ENCODE results near the gene ANKS1A.
A peak's percentile ranks its signal among the peaks of the same experiment; 100 is the strongest.
"Not testable (repeated sequence)": the region's sequence is repeated elsewhere in the genome, so short reads cannot be mapped to it uniquely, and the experiment has no call there.

ANKS1A gene

GRCh38 chr6:34888874-34889555, at the start of gene ANKS1A:
TSS of gene ANKS1A (plus strand) at chr6:34889255. CDS start at chr6:34889403, 148 bp downstream.
- DNase-seq = peak; percentile 79 to 98 (median 89)
- intact Hi-C loops (cut with DNase I) = loop anchor here (5.0 to 10.0 kb wide), 2 partner anchors 132 to 256 kb away; partner anchors contain the start of genes SNRPC and TCP11

- intact Hi-C loops (cut with DNase I) = no loop called here
- no peak for DNase-seq
These were observed 49.2 kb upstream of the ANKS1A start for GRCh38 chr6:34839666-34840352.

DNA sequence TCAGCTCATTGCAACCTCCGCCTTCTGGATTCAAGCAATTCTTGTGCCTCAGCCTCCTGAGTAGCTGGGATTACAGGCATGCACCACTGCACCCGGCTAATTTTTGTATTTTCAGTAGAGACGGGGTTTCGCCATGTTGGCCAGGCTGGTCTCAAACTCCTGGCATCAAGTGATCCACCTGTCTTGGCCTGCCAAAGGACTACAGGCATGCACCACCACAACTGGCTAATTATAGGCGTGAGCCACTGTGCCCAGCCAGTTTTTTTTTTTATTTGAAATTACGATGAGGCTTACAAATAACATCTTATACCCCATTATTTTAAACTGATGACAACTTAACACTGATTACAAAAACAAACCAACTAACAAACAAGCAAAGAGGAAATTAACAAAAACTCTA, 40.0 kb upstream of the ANKS1A start:
- intact Hi-C loops (cut with DNase I); DNase-seq: not testable (repeated sequence)

DNA sequence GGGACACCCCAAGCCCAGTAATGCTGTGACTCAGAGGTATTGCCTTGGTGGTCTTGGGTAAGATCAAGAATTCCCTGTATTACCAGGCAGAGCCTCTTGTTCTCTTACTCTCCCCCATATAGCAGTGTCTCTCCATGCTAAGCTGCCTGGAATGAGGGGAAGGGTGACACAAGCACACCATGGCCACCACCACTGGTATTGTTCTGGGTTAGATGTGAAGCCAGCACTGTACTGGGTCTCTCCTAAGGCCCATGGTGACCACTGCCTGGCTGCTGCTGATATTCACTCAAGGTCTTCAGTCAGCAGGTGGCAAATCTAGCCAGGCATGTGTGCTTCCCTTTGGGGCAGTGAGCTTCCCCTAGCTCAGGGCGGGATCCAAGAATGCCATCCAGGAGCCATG, 37.7 kb upstream of the ANKS1A start:
- DNase-seq = no peak
- intact Hi-C loops (cut with DNase I) = no loop called here

GRCh38 chr6:34852406-34853085, 36.5 kb upstream of the ANKS1A start:
- intact Hi-C loops (cut with DNase I) = no loop called here
- DNase-seq = no peak

DNA sequence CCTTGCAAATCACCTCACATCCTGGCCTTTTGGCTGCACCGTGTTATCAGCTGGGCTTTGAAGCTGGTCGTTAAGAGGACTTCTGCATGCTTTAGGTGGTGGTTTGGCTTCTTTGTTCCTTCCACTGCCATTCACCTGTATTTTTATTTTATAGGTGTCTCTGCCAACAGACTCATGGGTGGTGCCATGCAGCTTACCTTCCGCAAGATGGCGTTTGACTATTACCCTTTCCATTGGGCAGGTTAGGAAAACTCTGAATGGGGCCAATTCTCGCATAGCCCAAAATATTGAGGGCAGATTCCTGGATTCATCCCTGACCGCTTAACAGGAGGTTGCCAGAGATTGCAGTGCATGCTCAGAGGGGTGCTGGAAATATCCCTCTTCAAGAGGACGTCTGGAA, 33.6 kb upstream of the ANKS1A start:
- no peak for DNase-seq
- intact Hi-C loops (cut with DNase I) = no loop called here

GRCh38 chr6:34858681-34859080, 30.4 kb upstream of the ANKS1A start:
- DNase-seq = no peak

GRCh38 chr6:34859951-34860350, 29.1 kb upstream of the ANKS1A start:
- DNase-seq = no peak
- intact Hi-C loops (cut with DNase I) = no loop called here

More at GRCh38 chr6:34858681-34859080, 30.4 kb upstream of the ANKS1A start:
- intact Hi-C loops (cut with DNase I) = no loop called here

DNA sequence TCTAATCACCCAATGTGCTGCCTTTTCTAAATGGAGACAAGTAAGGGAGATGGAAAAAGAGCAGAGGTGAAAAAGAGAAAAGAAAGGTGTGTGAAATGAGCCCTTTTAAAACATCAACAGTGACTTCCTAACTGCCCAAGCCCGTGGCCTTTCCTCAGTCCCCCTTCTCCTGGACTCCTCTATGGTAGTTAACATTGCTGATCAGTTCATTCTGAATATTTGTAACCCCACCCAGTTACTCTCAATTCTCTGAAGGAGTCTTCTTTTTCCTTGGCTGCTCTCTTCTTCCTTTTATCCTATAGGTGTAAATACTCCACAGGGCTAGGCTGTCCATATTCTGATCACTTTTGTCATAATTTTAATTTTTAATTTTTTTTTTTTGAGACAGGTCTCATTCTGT, 28.3 kb upstream of the ANKS1A start:
- intact Hi-C loops (cut with DNase I) = no loop called here
- DNase-seq = no peak

- no peak for DNase-seq
- intact Hi-C loops (cut with DNase I) = no loop called here
These were observed 25.0 kb upstream of the ANKS1A start for GRCh38 chr6:34864007-34864406.

DNA sequence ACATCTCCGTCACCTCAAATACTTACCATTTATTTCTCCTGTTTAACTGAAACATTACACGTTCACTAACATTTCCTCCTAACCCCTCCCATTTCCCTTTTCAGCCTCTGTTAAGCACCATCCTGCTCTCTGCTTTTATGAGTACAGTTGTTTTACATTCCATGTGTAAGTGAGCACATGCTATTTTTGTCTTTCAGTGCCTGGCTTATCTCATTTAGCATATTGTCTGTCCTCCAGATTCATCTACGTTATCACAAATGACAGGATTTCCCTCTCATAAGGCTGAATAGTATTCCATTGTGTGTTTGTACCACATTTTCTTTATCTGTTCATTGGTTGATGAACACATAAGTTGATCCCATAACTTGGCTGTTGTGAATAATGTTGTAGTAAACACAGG, 23.9 kb upstream of the ANKS1A start:
- DNase-seq = no peak
- intact Hi-C loops (cut with DNase I) = no loop called here

DNA sequence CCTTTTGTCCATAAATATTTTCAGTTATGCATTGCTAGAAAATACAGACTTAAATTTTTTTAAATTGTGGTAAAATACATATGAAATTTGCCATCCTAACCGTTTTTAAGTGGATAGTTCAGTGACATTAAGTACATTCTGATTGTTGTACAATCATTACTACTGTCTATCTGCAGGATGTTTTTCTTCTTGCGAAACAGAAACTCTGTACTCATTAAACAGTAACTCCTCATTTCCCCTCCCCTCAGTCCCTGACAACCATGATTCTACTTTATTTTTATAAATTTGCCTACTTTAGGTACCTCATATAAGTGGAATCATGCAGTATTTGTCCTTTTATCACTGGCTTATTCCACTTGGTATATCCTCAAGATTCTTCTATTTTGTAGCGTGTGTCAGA, 22.5 kb upstream of the ANKS1A start:
- intact Hi-C loops (cut with DNase I) = no loop called here
- DNase-seq = no peak

DNA sequence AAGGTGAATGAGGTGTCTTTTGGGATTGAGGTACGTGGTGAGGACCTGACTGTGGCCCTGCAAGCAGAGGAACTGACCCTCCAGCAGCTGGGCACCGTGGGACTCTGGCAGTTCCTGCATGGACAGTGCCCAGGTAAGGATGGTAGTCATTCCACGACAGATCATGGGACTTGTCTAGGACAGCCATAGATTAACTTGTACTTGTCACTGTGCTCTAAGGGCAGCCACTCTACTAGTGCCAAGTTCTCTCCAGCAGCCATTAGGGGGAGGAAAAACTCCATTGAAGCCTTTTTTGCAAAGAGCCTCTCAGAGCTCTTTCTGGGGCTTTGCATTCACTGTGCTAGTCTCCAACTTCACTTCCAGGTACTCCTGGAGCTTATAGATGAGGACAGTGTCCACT, 21.6 kb upstream of the ANKS1A start:
- DNase-seq = no peak
- intact Hi-C loops (cut with DNase I) = no loop called here

- DNase-seq = no peak
- intact Hi-C loops (cut with DNase I) = no loop called here
These were observed 17.2 kb upstream of the ANKS1A start for GRCh38 chr6:34871853-34872252.

DNA sequence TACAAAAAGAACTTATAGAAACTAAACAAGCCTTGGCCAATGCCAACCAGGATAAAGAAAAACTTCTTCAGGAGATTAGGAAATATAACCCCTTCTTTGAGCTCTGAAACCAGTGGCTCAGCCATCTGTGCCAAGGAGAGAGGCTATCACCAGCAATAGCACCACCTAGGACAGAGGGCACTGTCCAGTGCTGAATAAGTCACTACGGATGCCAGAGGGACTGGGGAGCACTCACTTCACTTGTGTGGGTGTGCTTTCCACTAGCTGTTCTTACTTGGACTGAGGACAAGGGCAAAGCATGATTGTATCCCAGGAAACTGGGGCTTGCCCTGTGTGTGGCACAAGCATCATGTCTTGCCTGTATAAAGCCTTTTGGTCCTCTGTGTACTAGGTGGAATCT, 16.7 kb upstream of the ANKS1A start:
- intact Hi-C loops (cut with DNase I) = no loop called here
- no peak for DNase-seq

DNA sequence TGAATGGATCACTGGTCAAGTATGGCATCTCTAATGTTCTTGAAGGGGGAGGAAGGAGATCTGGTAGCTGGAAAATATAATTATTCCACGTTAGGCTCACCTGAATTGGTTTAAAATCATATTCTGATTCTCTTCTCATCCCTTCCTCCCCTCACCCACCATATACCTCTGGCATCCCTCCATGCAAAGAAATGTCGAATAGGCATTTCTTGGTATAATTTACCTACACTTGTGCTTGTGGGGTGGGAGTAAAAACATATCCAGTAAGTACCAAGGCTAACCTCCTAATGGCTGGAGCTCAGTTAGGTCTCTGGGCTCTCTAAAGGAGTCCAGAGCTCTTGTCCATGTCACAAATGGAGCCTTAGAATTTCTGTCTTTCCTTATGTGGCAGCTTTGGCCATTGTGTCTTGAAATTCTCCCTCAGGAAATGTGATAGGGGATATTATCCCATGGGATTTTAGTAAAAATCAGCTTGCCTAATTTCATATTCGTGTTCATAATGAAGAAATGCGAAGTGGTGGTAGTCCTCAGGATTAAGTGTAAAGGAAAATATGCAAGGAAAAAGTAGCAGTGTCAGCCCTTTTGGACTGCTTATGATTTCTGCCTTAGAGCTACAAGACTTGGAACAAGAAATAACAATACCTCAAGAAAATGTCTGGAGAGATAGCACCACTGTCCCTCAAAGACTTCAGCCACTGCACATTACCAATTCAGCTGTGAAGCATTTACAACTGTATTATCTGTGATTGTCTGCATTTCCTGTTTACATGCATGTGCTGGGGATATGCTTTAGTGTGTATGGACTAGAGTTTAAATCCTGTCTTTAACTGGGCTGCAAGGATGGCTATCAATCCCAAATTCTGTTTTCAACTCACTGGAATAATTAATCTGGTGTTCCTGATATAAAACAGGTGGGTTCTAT, 13.5 kb upstream of the ANKS1A start:
- no peak for DNase-seq
- intact Hi-C loops (cut with DNase I) = no loop called here

DNA sequence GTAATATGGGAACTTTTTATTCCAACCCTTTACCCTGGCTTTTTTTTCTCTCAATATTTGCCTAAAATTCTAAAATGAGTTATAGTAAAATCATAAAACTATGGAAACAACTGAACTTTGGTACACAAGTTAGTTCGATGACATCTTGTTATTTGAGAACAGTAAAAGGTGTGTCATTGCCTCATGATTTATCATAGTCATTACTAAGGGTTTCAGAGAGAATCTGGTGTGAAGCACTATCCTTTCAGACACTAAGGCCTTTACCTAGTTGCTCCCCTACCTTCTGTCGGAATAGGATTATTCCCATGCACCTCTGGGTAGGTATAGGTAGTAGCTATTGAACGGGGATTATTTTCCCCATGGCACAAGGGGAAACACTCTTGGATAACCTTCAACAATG, 12.6 kb upstream of the ANKS1A start:
- no peak for DNase-seq
- intact Hi-C loops (cut with DNase I) = no loop called here

DNA sequence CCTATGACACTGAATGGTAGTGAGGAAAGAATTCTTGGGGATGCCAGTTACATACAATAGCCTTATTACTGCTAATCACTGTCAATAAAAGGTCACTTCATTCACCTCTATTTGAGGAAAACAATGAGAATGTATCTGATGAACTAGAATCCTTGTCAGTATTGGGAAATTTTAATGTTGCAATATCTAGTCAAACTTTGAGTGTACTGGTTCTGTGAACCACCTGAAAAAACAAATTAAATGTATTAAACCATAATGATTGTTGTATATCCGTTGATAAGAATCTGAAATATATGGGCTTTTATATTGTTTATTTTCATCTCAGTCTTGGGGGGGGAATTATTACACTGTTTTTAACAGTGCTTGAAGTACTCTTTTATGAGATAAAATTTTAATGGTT, 11.8 kb upstream of the ANKS1A start:
- intact Hi-C loops (cut with DNase I) = no loop called here
- no peak for DNase-seq

DNA sequence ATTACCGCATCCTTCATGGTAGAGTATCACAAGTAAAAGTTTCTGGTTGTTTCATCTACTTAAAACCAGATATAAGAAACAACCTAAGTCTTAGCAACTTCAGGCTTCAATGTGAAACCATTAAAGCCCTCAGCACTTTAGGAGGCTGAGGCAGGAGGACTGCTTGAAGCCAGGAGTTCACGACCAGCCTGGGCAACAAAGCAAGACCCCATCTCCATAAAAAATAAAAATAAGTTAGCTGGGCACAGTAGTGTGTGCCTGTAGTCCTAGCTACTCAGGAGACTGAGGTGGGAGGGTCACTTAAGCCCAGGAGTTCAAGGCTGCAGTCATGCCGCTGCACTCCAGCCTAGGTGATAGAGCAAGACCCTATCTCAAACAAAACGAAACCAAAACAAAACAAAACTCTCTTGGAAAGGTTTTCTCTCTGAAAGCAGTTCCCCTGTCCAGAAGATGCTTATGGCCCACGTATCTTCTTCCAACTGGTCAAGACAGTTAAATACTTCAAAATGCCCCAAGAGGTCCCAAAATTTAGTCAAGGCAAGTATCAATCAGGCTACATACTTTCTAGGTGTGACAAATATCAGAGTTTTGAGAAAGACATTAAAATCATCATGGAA, 11.1 kb upstream of the ANKS1A start:
- no peak for DNase-seq
- intact Hi-C loops (cut with DNase I) = no loop called here

- not testable (repeated sequence) for DNase-seq
- intact Hi-C loops (cut with DNase I) = loop anchor here (10.0 kb wide), 1 partner anchor 261 kb away; the partner anchor contains the start of gene TCP11
These were observed 5.0 kb upstream of the ANKS1A start for GRCh38 chr6:34884073-34884472.
